Naive thymus-derived CD8-positive, alpha-beta T cell (primary cell): ENCODE results near the gene PAQR9. TPM values are rescaled to one million over a fixed set of nuclear protein-coding genes. Genes with fewer than 3 reads are reported as not detected.
A peak's percentile ranks its signal among the peaks of the same experiment; 100 is the strongest.

ENCODE experiments used
- ATAC-seq, 2 donors: fragments of 150-1000 bp; cut with Tn5 transposase in 1 of 2; sonication (Bioruptor Pico), chemical (Tn5 transposase) in 1 of 2; 1 replicate in 1 of 2; 2 replicates in 1 of 2; pipeline ENCODE4 v1.10.0; 2021; ENCODE audit warnings: mild to moderate bottlenecking in 2 of 2, moderate library complexity in 2 of 2
- POLR2A ChIA-PET: fragments of 350-600 bp; sonication (Branson Sonifier 250); formaldehyde crosslinking; loops from one replicate; lab custom pipeline; 2021; ENCODE audit warnings: antibody characterized with exemption; lab: Charles Lee
- DNase-seq, 10 donors: peaks; one replicate each; pipeline versions ENCODE4 v3.0.0 to v3.0.0-alpha.2; 2020 to 2022
- H3K27ac Mint-ChIP-seq, 10 donors: one replicate each; pipeline ENCODE4 v1.8.0; 2020 to 2022; ENCODE audit warnings: mild to moderate bottlenecking in 10 of 10, mixed read lengths in 10 of 10, moderate library complexity in 4 of 10, inconsistent platforms in 1 of 10
- H3K27me3 Mint-ChIP-seq, 5 donors: one replicate each; pipeline ENCODE4 v1.8.0; 2021 to 2022; ENCODE audit warnings: mixed read lengths in 5 of 5
- H3K36me3 Mint-ChIP-seq, 3 donors: one replicate each; pipeline ENCODE4 v1.8.0; 2020 to 2022; ENCODE audit warnings: mixed read lengths in 3 of 3, mild to moderate bottlenecking in 2 of 3, inconsistent platforms in 1 of 3
- H3K4me1 Mint-ChIP-seq, 4 donors: one replicate each; pipeline ENCODE4 v1.8.0; 2021 to 2022; ENCODE audit warnings: mixed read lengths in 4 of 4
- H3K4me3 Mint-ChIP-seq, 10 donors: one replicate each; pipeline ENCODE4 v1.8.0; 2020 to 2022; ENCODE audit warnings: mild to moderate bottlenecking in 10 of 10, mixed read lengths in 10 of 10, moderate library complexity in 6 of 10, inconsistent platforms in 1 of 10
- H3K9me3 Mint-ChIP-seq, 9 donors: one replicate each; pipeline ENCODE4 v1.8.0; 2020 to 2022; ENCODE audit warnings: mixed read lengths in 9 of 9, mild to moderate bottlenecking in 3 of 9, inconsistent platforms in 1 of 9, moderate library complexity in 1 of 9
- polyA plus RNA-seq, 3 donors: library from polyadenylated mRNA; unstranded; fragments of 300-500 nt; fragmentation: Illumina TruSeq; gene quantifications; one replicate each; pipeline ENCODE4 v1.2.3, GENCODE V29; 2021
- total RNA-seq, 8 experiments: library from RNA in 2 of 8; stranded (reverse) in 2 of 8; gene quantifications; one replicate each; pipeline ENCODE4 v1.2.3 and lab custom pipeline; 2021 to 2026

PAQR9 gene
- total and polyA plus RNA-seq, 5 experiments from 2014 or later: not detected

DNA sequence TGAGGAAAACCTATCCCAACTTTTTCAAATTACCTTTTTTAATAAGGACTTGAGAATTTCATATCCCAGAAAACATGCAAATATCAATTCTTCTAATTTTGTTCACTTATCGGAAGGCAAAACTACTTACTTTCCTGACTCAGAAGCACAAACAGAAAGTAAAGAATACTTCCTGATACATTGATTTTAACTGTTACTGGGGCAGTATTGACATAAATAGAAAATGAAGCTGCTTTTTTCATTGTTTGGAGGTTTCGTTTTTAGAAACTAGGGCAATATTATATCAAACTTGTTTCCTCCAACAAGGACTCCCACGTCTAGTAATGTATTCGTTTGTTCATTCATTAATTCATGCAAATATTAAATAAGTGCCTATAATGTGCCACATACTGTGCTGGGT, 19.1 kb downstream of the PAQR9 start:
- peaks cover 0 to 3% (median 0%) of the 10 kb centered on the region in 9 donors for H3K9me3 Mint-ChIP-seq
- POLR2A ChIA-PET: no interaction called here
- peaks cover 0 to 9% (median 2%) of the 10 kb centered on the region in 4 donors for H3K4me1 Mint-ChIP-seq
- peaks cover 10 to 39% (median 24%) of the 10 kb centered on the region in 5 donors for H3K27me3 Mint-ChIP-seq
- no peak for DNase-seq
- peak overlapping the region in 1 of 10 donors; percentile 43 for H3K4me3 Mint-ChIP-seq
- no peak overlapping the region for H3K27ac Mint-ChIP-seq
- no peak for ATAC-seq
- H3K36me3 Mint-ChIP-seq: no peaks in the 10 kb centered on the region

DNA sequence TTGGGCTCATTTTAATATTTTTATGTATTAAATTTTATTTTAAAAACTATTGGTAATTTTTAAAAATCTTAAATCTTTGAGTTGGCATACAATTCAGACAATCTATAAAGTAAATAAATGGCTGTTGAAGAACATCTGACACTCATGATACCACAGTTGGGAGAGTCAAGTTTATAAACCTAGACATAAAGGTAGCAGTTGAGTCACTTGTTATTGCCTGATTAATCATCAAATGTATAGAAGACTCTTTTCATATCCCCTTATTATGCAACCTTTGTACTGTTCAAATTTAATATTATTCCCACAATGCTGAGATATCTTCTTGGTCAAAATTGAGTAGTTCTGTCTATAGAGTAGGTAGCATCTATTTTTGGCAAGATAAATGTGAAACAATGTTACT, 19.6 kb downstream of the PAQR9 start:
- H3K4me1 Mint-ChIP-seq: peaks cover 0 to 9% (median 2%) of the 10 kb centered on the region in 4 donors
- ATAC-seq (no peak), DNase-seq (no peak)
- H3K36me3 Mint-ChIP-seq: no peaks in the 10 kb centered on the region
- POLR2A ChIA-PET: no interaction called here
- peaks cover 10 to 39% (median 19%) of the 10 kb centered on the region in 5 donors for H3K27me3 Mint-ChIP-seq
- peak overlapping the region in 1 of 10 donors; percentile 43 for H3K4me3 Mint-ChIP-seq
- H3K9me3 Mint-ChIP-seq: peaks cover 0 to 3% (median 0%) of the 10 kb centered on the region in 9 donors
- no peak overlapping the region for H3K27ac Mint-ChIP-seq

DNA sequence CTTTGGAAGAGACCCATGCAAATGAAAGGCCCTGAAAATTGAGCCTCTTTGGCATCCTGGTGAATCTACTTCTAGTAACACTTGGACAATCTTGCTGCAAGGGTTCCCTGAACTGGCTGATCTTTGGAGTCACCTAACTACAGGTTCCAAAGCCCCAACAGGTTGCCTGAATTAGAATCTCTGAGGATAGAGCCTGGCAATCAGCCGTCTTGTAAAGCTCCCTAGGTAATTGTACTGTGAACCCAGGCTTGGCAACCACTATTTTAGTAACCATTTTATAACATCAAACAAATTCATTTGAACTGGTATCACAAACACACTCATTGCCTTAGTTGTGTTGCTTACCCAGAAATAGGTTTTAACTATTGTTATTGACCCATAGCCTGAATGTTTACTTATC, 20.1 kb downstream of the PAQR9 start:
- Mint-ChIP-seq H3K36me3 (no peaks in the 10 kb centered on the region), H3K27ac (no peak overlapping the region), H3K4me3 (no peak overlapping the region), H3K4me1 (peaks cover 0 to 9% (median 2%) of the 10 kb centered on the region in 4 donors), H3K27me3 (peaks cover 9 to 39% (median 17%) of the 10 kb centered on the region in 5 donors), H3K9me3 (peaks cover 0 to 3% (median 0%) of the 10 kb centered on the region in 9 donors)
- no peak for ATAC-seq
- POLR2A ChIA-PET: no interaction called here
- DNase-seq: no peak

DNA sequence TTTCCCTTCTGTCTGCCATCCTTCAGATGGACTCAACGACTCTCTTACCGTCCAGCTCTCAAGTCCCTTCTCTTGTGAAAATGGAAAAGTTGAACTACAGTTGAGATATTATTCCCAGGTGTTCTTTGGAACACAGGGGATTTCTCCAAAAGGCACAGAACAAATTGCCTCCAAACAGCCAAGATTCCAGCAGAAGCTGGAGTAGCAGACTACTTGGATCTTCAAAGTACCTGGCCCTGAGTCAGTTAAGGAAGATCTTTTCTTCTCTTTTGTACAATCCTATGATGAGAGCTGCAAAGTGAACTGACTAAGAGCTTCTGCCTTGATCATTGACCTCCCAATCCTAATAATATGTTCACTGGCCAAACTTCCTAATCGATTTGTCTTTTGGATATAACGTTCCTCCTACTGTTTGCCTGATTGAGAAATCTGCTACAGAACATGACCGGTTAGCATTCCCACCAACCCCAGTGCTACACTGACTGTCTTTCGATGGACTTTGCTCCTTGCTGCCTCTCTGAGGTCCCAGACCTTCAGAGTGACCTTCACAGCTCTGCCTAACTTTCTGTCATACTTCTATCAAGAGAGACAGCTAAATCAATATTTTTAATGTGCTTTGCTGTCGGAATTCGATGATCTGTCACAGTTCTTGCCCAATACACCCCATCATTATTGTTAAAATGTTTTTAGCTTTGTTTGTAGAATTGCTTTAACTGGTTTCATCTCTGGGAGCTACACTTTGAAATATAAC, 21.9 kb downstream of the PAQR9 start:
- no peaks in the 10 kb centered on the region for H3K36me3 Mint-ChIP-seq
- ATAC-seq (no peak), DNase-seq (no peak)
- peaks cover 0 to 3% (median 0%) of the 10 kb centered on the region in 4 donors for H3K4me1 Mint-ChIP-seq
- peak overlapping the region in 1 of 10 donors; percentile 8 for H3K27ac Mint-ChIP-seq
- H3K4me3 Mint-ChIP-seq: no peak overlapping the region
- no peaks in the 10 kb centered on the region for H3K9me3 Mint-ChIP-seq
- H3K27me3 Mint-ChIP-seq: peaks cover 5 to 22% (median 6%) of the 10 kb centered on the region in 5 donors
- POLR2A ChIA-PET: no interaction called here

DNA sequence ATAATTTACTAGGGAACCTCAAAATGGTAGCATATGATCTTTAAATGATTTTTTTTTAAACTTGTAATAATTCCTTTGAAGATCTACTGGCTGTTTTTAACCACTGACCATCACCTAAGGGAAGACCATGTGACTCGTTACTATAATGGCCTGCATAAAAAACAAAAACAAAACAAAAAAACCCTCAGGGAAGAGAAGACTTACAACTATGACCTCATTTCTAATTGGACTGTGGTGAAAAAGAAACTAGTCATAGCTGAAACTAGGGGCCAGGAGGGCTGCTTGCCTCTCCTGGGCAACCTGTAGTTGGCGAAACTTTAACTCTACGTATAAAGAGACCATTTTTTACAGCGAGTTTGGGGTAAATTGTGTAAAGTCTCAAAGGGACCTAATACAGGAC, 23.0 kb downstream of the PAQR9 start:
- ATAC-seq (no peak), DNase-seq (no peak)
- H3K27me3 Mint-ChIP-seq: peaks cover 0 to 16% (median 6%) of the 10 kb centered on the region in 5 donors
- H3K27ac Mint-ChIP-seq: no peak overlapping the region
- H3K9me3 Mint-ChIP-seq: no peaks in the 10 kb centered on the region
- no peaks in the 10 kb centered on the region for H3K4me1 Mint-ChIP-seq
- H3K36me3 Mint-ChIP-seq: no peaks in the 10 kb centered on the region
- no peak overlapping the region for H3K4me3 Mint-ChIP-seq
- POLR2A ChIA-PET: no interaction called here

DNA sequence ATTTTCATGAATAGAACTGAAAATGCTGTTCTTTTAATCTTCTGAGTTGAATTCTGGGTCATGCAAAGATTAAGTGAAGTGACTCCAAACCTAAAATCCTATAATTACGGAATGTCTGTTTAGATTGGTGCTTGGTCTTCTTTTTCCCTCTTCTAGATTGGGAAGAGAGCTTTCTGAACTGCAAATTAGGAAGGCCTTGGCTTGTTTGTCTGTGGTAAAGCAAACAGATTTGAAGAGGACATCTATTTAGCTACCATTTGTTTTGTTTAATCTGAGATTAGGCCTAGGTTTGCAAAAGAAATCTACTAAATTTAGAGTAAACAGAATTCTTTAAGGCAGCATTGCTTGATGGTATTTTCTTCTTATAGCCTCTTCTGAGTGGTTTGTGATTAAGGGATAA, 23.5 kb downstream of the PAQR9 start:
- Mint-ChIP-seq H3K4me1 (no peaks in the 10 kb centered on the region), H3K27me3 (peaks cover 0 to 12% (median 6%) of the 10 kb centered on the region in 5 donors), H3K36me3 (no peaks in the 10 kb centered on the region), H3K4me3 (no peak overlapping the region), H3K9me3 (no peaks in the 10 kb centered on the region), H3K27ac (no peak overlapping the region)
- DNase-seq (no peak), ATAC-seq (no peak)
- POLR2A ChIA-PET: no interaction called here

DNA sequence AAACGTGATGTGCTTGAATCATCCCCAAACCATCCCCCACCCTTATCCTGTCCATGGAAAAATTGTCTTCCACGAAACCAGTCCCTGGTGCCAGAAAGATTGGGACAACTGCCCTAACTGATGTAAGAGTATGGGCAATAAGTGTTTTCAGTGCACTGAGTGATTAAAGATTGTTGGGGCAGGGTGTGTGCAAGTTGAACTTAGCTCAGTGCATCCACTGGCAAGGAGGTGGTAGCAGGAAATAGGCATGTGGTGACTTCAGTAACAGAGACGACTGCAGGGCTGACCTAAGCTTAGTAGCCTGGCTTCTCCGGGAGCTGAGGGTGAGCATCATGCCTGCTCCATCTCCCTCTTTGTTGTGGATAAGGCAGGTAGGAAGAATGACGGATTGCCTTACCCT, 27.5 kb downstream of the PAQR9 start:
- Mint-ChIP-seq H3K36me3 (no peaks in the 10 kb centered on the region), H3K4me3 (no peak overlapping the region), H3K27ac (no peak overlapping the region), H3K9me3 (no peaks in the 10 kb centered on the region), H3K4me1 (no peaks in the 10 kb centered on the region), H3K27me3 (peaks cover 0 to 9% (median 0%) of the 10 kb centered on the region in 5 donors)
- POLR2A ChIA-PET: no interaction called here
- ATAC-seq: no peak
- DNase-seq: no peak

DNA sequence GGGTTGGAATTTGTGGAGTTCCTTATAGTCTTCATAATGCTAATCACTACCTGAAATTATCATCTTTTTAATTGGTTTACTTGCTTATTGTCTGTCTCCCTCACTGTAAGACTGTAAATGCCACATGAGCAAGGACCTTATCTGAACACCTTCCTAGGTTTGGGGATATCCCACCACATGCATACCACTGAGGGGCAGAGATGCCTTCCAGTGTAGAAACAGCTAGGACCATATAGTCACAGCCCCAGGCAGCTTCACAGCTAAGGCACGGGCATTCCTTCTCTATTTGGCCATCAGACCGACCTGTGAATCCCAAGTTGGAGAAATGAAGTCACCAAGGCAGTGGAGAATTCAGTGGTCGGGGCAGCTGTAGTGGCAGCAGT, 28.6 kb downstream of the PAQR9 start:
- ATAC-seq (no peak), DNase-seq (no peak)
- no peaks in the 10 kb centered on the region for H3K4me1 Mint-ChIP-seq
- H3K27me3 Mint-ChIP-seq: peaks cover 0 to 9% (median 0%) of the 10 kb centered on the region in 5 donors
- POLR2A ChIA-PET: no interaction called here
- H3K9me3 Mint-ChIP-seq: no peaks in the 10 kb centered on the region
- no peak overlapping the region for H3K27ac Mint-ChIP-seq
- H3K36me3 Mint-ChIP-seq: no peaks in the 10 kb centered on the region
- no peak overlapping the region for H3K4me3 Mint-ChIP-seq

DNA sequence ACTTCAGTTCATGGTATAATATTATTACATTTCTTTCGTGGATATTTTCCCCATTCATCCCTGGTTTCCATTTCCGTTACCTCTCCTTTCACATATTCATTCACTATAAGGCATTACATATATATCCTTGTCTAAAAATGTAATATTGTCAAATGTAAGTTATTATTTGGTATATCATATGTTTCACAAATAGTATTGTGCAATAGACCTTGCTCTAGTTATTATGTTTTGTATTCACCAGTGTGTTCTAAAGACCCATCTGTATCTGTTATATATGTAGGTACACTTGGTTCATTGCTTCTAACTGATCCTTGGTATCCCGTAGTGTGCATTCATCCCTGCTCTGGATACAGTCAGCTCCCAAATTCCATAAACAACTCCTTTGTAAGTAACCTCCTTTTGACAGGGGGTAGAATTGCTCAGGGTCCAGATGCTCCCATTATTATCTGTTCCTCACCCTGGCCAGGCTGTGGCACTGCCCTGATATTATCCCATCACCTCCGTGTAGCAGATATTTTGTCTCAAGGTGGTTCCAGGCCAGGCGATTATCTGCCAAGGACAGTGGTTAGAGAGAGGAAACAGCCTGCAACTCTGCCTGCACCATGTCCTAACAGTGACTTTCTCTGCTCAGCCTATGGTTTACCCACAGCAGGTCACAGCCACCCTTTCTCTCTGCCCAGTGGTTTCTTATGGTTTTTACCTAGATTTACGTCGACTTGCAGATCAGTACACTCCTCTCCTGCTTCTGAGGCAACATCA, 29.2 kb downstream of the PAQR9 start:
- DNase-seq (no peak), ATAC-seq (no peak)
- no peak overlapping the region for H3K4me3 Mint-ChIP-seq
- H3K36me3 Mint-ChIP-seq: no peaks in the 10 kb centered on the region
- no peak overlapping the region for H3K27ac Mint-ChIP-seq
- H3K9me3 Mint-ChIP-seq: no peaks in the 10 kb centered on the region
- peaks cover 0 to 9% (median 0%) of the 10 kb centered on the region in 5 donors for H3K27me3 Mint-ChIP-seq
- no peaks in the 10 kb centered on the region for H3K4me1 Mint-ChIP-seq
- POLR2A ChIA-PET: no interaction called here

DNA sequence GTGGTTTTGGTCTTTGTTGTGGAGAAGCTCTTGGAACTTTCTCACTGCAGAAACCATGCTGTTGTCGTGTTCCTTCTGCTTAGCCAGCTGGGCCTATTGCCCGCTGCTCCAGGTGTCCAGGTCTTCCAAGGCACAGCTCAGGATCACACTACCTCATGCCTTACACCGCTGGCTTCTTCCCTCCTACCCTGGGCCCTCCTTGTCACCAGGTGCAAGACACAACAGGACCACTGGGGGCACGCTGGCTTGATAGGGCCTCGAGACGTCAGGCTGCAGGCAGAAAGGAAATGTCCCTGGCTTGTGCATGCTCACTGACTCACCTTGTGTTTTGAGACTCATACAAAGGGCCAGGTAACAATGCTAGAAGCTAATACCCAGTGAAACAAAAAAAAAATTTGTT, 32.3 kb downstream of the PAQR9 start:
- peak; percentile 32 to 79 for ATAC-seq
- DNase-seq: peak in 1 of 10 donors; percentile 4
- Mint-ChIP-seq H3K27ac (no peak overlapping the region), H3K36me3 (no peaks in the 10 kb centered on the region), H3K4me1 (no peaks in the 10 kb centered on the region), H3K4me3 (no peak overlapping the region), H3K27me3 (peaks cover 1 to 17% (median 13%) of the 10 kb centered on the region in 5 donors), H3K9me3 (no peaks in the 10 kb centered on the region)
- POLR2A ChIA-PET: no interaction called here

DNA sequence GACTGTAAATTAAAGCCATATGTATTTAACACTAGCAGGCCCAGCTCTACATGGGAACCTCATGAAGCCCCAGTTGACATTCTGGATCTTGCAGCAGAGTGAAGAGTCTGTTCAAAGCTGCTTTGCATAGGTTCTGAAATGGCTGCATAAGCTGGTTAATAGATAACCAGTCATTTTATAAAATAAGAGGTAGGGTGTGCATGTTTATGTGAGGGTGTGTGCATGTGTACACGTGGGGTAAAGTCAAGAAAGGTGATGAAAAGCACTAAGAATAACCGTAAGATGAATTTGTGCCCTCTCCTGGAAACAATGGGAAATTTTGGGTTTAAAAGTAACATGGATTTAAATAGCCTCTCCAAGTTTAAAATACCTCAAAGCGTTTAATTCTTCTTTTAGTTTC, 33.0 kb downstream of the PAQR9 start:
- ATAC-seq (no peak), DNase-seq (no peak)
- peaks cover 0 to under 1% (median 0%) of the 10 kb centered on the region in 3 donors for H3K36me3 Mint-ChIP-seq
- no peak overlapping the region for H3K4me3 Mint-ChIP-seq
- H3K27ac Mint-ChIP-seq: no peak overlapping the region
- POLR2A ChIA-PET: no interaction called here
- H3K4me1 Mint-ChIP-seq: no peaks in the 10 kb centered on the region
- H3K9me3 Mint-ChIP-seq: no peaks in the 10 kb centered on the region
- peaks cover 2 to 24% (median 14%) of the 10 kb centered on the region in 5 donors for H3K27me3 Mint-ChIP-seq

DNA sequence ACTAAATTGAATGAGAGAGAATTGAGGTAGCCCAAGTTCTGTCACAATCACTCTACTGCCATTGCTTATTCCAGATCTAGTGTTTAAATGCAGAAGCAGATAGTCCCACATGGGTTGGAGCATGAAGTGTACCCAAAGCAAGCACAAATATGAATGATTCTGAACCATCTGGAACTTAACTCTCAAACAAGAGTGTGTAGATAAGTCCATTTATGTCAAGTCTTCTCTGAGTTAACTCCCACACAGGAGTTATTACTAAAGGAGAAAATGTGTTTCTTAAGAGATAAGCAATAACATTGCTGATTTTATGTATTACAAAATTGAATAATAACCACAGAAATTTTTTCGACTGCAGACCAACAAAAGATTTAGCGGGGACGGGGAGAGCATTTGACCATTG, 33.6 kb downstream of the PAQR9 start:
- Mint-ChIP-seq H3K4me3 (no peak overlapping the region), H3K36me3 (peaks cover 0 to 6% (median 0%) of the 10 kb centered on the region in 3 donors), H3K27ac (no peak overlapping the region), H3K9me3 (peaks cover 0 to under 1% (median 0%) of the 10 kb centered on the region in 9 donors), H3K27me3 (peaks cover 3 to 29% (median 19%) of the 10 kb centered on the region in 5 donors), H3K4me1 (no peaks in the 10 kb centered on the region)
- POLR2A ChIA-PET: no interaction called here
- no peak for ATAC-seq
- DNase-seq: no peak

DNA sequence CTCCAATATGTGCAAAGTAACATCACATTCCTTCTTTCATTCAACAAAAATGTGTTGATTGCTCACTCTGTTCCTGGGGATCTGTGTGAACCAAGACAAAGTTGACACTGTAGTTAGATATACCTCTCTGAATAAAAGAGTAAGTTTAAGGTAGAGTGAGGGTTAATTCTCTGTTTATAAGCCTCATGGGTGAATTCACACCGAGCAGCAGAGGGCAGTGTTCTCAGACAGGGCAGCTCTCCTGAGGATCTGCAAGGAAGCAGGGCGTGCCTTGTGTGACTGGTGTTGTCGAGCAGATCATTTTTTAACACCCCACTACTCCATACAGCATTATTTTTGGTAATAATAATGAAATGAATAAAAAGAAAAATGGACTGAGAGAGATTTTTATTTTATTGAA, 34.4 kb downstream of the PAQR9 start:
- Mint-ChIP-seq H3K4me3 (no peak overlapping the region), H3K4me1 (no peaks in the 10 kb centered on the region), H3K9me3 (peaks cover 0 to 7% (median 3%) of the 10 kb centered on the region in 9 donors), H3K36me3 (peaks cover 0 to 14% (median 4%) of the 10 kb centered on the region in 3 donors), H3K27ac (no peak overlapping the region), H3K27me3 (peaks cover 8 to 37% (median 27%) of the 10 kb centered on the region in 5 donors)
- no peak for DNase-seq
- no peak for ATAC-seq
- POLR2A ChIA-PET: no interaction called here
